K562 (cell line): ENCODE measurements around the gene SKIC8. TPM values are rescaled to one million over a fixed set of nuclear protein-coding genes. Genes with fewer than 3 reads are reported as not detected.

Experiments
- ATAC-seq: fragments of 200-7000 bp; cut with Tn5 transposase; 3 replicates; pipeline ENCODE4 v1.9.1; 2020; ENCODE audit warnings: moderate library complexity
- BruUV-seq: library from RNA; stranded (reverse); fragments of 400-500 nt; replicated peaks from 2 replicates; lab custom pipeline; 2021; lab: Mats Ljungman, UMichigan
- CTCF ChIA-PET: fragments of 300-600 bp; formaldehyde crosslinking; extraction: SDS; loops from one replicate; lab custom pipeline; 2021; ENCODE audit warnings: low intra/inter-chr PET ratio; lab: Yijun Ruan, JAX
- POLR2A ChIA-PET: fragments of 300-600, 350-650 bp; sonication (Branson Sonifier 250); formaldehyde crosslinking; extraction: SDS; loops from one replicate; lab custom pipeline; 2021; ENCODE audit warnings: antibody characterized with exemption, inconsistent platforms; lab: Yijun Ruan, JAX
- DNase-seq, 4 experiments: peaks; one replicate each; pipeline versions ENCODE4 v3.0.0 to v3.0.0-alpha.2; 2011 to 2018; ENCODE audit warnings: low spot score in 3 of 4, mixed read lengths in 3 of 4; ENCODE audit errors: extremely low read depth in 1 of 4
- FAIRE-seq: peaks from 2 replicates; lab custom pipeline; 2011; peaks lifted over from hg19 to GRCh38; lab: Jason Lieb, UNC
- H2AFZ ChIP-seq: 2 replicates; pipeline ENCODE4 v1.6.0; 2011; ENCODE audit warnings: low read depth, low read length, control low read depth, inconsistent platforms
- H3K27ac ChIP-seq: fragments of 200-600 bp; 3 replicates; pipeline ENCODE4 v1.8.0; 2011; ENCODE audit warnings: low read depth, mild to moderate bottlenecking, control low read depth, inconsistent platforms, low read length, moderate library complexity, mixed read lengths; ENCODE audit errors: extremely low read depth
- H3K27me3 ChIP-seq, 2 experiments: fragments of 300-600 bp in 1 of 2; 2 replicates in 1 of 2; 3 replicates in 1 of 2; pipeline versions ENCODE4 v1.6.0 to v1.8.0; 2011; ENCODE audit warnings: inconsistent platforms in 2 of 2, low read length in 2 of 2, mild to moderate bottlenecking in 1 of 2, mixed read lengths in 1 of 2, moderate library complexity in 1 of 2; ENCODE audit not compliant: control insufficient read depth in 2 of 2, insufficient read depth in 2 of 2
- H3K36me3 ChIP-seq: fragments of 300-600 bp; 3 replicates; pipeline ENCODE4 v1.8.0; 2011; ENCODE audit warnings: mild to moderate bottlenecking, low read length, inconsistent platforms; ENCODE audit not compliant: control insufficient read depth, insufficient read depth
- H3K4me1 ChIP-seq, 2 experiments: fragments of 200-600 bp in 1 of 2; replicated peaks in 1 of 2; 2 replicates in 1 of 2; 3 replicates in 1 of 2; pipeline versions ENCODE4 v1.5.1 to v1.8.0; 2011; ENCODE audit warnings: inconsistent platforms in 2 of 2, low read length in 2 of 2, mild to moderate bottlenecking in 1 of 2, mixed read lengths in 1 of 2, moderate library complexity in 1 of 2; ENCODE audit not compliant: control insufficient read depth in 2 of 2, insufficient read depth in 2 of 2
- H3K4me2 ChIP-seq: 2 replicates; pipeline ENCODE4 v1.6.1; 2011; ENCODE audit warnings: low read length, control low read depth, inconsistent platforms, mixed read lengths; ENCODE audit not compliant: insufficient read depth
- H3K4me3 ChIP-seq: fragments of 200-600 bp; sonication (generic), shearing (Covaris generic); 2 replicates; pipeline ENCODE4 v1.5.1; 2016; ENCODE audit warnings: control low read depth, inconsistent platforms
- H3K79me2 ChIP-seq: fragments of 200-600 bp; 3 replicates; pipeline ENCODE4 v1.8.0; 2011; ENCODE audit warnings: low read length, inconsistent platforms; ENCODE audit not compliant: control insufficient read depth, insufficient read depth
- H3K9ac ChIP-seq, 2 experiments: 2 replicates each; pipeline versions ENCODE4 v1.6.0 to v1.6.1; 2011; ENCODE audit warnings: low read depth in 2 of 2, low read length in 2 of 2, control low read depth in 1 of 2, inconsistent platforms in 1 of 2, mild to moderate bottlenecking in 1 of 2, mixed read lengths in 1 of 2; ENCODE audit not compliant: insufficient read depth in 1 of 2
- H3K9me1 ChIP-seq: one replicate; pipeline ENCODE4 v1.6.0; 2011; ENCODE audit warnings: inconsistent platforms, mild to moderate bottlenecking, low read length, moderate library complexity; ENCODE audit not compliant: control insufficient read depth, insufficient read depth
- H3K9me3 ChIP-seq: replicated peaks from 2 replicates; pipeline ENCODE4 v1.5.1; 2011; ENCODE audit warnings: low read depth, low read length, inconsistent platforms; ENCODE audit not compliant: control insufficient read depth, insufficient read depth
- H4K20me1 ChIP-seq: replicated peaks from 2 replicates; pipeline ENCODE4 v1.6.1; 2011; ENCODE audit warnings: low read length, inconsistent platforms, mixed read lengths; ENCODE audit not compliant: control insufficient read depth, insufficient read depth
- ATF6 ChIP-seq: sonication (generic); formaldehyde crosslinking; IDR thresholded peaks from 2 replicates; pipeline ENCODE4 v1.4.0; 2020; ENCODE audit warnings: mild to moderate bottlenecking, missing genetic modification reagents
- BRD4 ChIP-seq: fragments of 200-600 bp; sonication (generic); IDR thresholded peaks from 2 replicates; pipeline ENCODE4 v1.6.1; 2017; ENCODE audit warnings: inconsistent platforms
- CEBPG ChIP-seq, 3 experiments: fragments of 200-800 bp in 1 of 3; sonication (Bioruptor generic) in 1 of 3; sonication (generic) in 1 of 3; formaldehyde crosslinking in 1 of 3; IDR thresholded peaks in 2 of 3; conservative IDR thresholded peaks in 1 of 3; 2 replicates each; pipeline versions ENCODE4 v1.6.1 to v1.8.0; 2016 to 2022; ENCODE audit warnings: missing compliant biosample characterization in 2 of 3, missing genetic modification characterization in 2 of 3, mild to moderate bottlenecking in 1 of 3, missing genetic modification reagents in 1 of 3
- CTBP1 ChIP-seq: fragments of 450-650 bp; IDR thresholded peaks from 2 replicates; pipeline ENCODE4 v1.6.1; 2016; ENCODE audit warnings: borderline replicate concordance
- NR4A1 ChIP-seq, 2 experiments: fragments of 250-450 bp in 1 of 2; fragments of 450-650 bp in 1 of 2; sonication (Bioruptor Pico) in 1 of 2; IDR thresholded peaks; 2 replicates each; pipeline versions ENCODE4 v1.4.0 to v1.6.1; 2016 to 2020; ENCODE audit warnings: mild to moderate bottlenecking in 2 of 2, missing compliant biosample characterization in 1 of 2, missing genetic modification characterization in 1 of 2, moderate library complexity in 1 of 2
- SRSF1 ChIP-seq: fragments of 200-400 bp; formaldehyde crosslinking; IDR thresholded peaks from 2 replicates; pipeline ENCODE4 v1.6.1; 2017; ENCODE audit warnings: mild to moderate bottlenecking, low read depth, low read length, moderate library complexity
- TAF1 ChIP-seq: IDR thresholded peaks from 2 replicates; pipeline ENCODE4 v1.6.1; 2011; ENCODE audit warnings: mild to moderate bottlenecking, low read length, moderate library complexity; ENCODE audit not compliant: insufficient read depth, control insufficient read depth, severe bottlenecking; ENCODE audit errors: extremely low read depth
- ZNF124 ChIP-seq: sonication (generic); formaldehyde crosslinking; IDR thresholded peaks from 2 replicates; pipeline ENCODE4 v1.8.1; 2022; ENCODE audit warnings: missing genetic modification reagents
- ZNF407 ChIP-seq: fragments of 450-650 bp; IDR thresholded peaks from 2 replicates; pipeline ENCODE4 v1.6.1; 2016; ENCODE audit warnings: low read depth
- WGBS: fragments of 100-300 bp; shearing (Covaris generic); methylation state at CpG from one replicate; pipeline ENCODE4 v1.1.6; 2016; ENCODE audit warnings: low coverage, mixed read lengths; ENCODE audit not compliant: insufficient coverage; ENCODE audit errors: missing lambda C conversion rate; 5-methylcytosine and 5-hydroxymethylcytosine counted together
- in situ Hi-C: fragments of 300-500 bp; cut with MboI; formaldehyde crosslinking; loops from 4 replicates; pipeline ENCODE4 v1.15.0; 2018; ENCODE audit warnings: inconsistent platforms, mixed read lengths
- intact Hi-C: fragments of 100-400 bp; cut with micrococcal nuclease; formaldehyde crosslinking; loops from 2 replicates; pipeline ENCODE4 v1.14.2; 2022
- polyA plus RNA-seq, 8 experiments: library from polyadenylated mRNA; depleted of rRNA in 4 of 8; stranded (reverse) in 5 of 8; unstranded in 3 of 8; fragments of >200 nt; fragmentation: Nextera tagmentation in 2 of 8; fragmentation: Illumina TruSeq in 1 of 8; extraction: Ambion mirVana in 2 of 8; extraction: Trizol in 1 of 8; gene quantifications; 2 replicates each; pipeline versions ENCODE4 v1.2.1 to v1.2.3, GENCODE V29; 2011 to 2014; ENCODE audit warnings: inconsistent platforms in 1 of 8, missing spikeins in 1 of 8
- total RNA-seq, 7 experiments: library from RNA; depleted of rRNA in 6 of 7; stranded (reverse); fragments of >200 nt in 6 of 7; fragmentation: Illumina TruSeq in 2 of 7; extraction: Trizol in 2 of 7; gene quantifications; 2 replicates each; pipeline versions ENCODE4 v1.2.1 to v1.2.3, GENCODE V29; 2011 to 2021; ENCODE audit warnings: low replicate concordance in 1 of 7

SKIC8 gene
- total and polyA plus RNA-seq, 9 of the 15 experiments (the other 6 are each of a cell fraction or from before 2014, with no cell fraction given) = 79.5 to 389 (median 146) TPM

GRCh38 chr15:78321786-78322185 is 22.4 kb upstream of the SKIC8 start (continued):
- TF ChIP-seq SRSF1 (no peak), ATF6 (no peak), CEBPG (CRISPR knock-in tag; IDR thresholded peaks at IDR 0.05) (no peak), CEBPG (tag; conservative IDR thresholded peaks at IDR 0.05 in 1 of 2, IDR thresholded peaks at IDR 0.05 in 1 of 2) (no peak), TAF1 (no peak)

GRCh38 chr15:78321041-78321570 is 21.7 kb upstream of the SKIC8 start:
- H3K9me3 ChIP-seq = no peaks in the 10 kb centered on the region
- CTCF ChIA-PET = no interaction called here
- ATAC-seq = no peak
- DNase-seq = no peak
- H3K4me1 ChIP-seq = peaks cover 9 to 18% of the 10 kb centered on the region in 2 experiments; a peak in 4 of 5 replicates
- whole genome bisulfite sequencing = 28% methylated on average over 16 of the region's 17 CpGs
- H2AFZ ChIP-seq = no peak overlapping the region
- H3K27me3 ChIP-seq = peaks cover 3 to 25% of the 10 kb centered on the region in 2 experiments; a peak in 4 of 5 replicates
- no peak overlapping the region for H3K4me2 ChIP-seq
- intact Hi-C loops (no loop called here), in situ Hi-C loops (no loop called here)
- peak overlapping the region in 1 of 2 experiments; percentile 63; a peak in 1 of 4 replicates for H3K9ac ChIP-seq
- POLR2A ChIA-PET = interaction anchor here (0.6 to 1.9 kb wide), 5 partner anchors 8 to 413 kb away, joined by 3 to 6 read pairs (median 3); no protein-coding TSS in a partner anchor
- no peaks in the 10 kb centered on the region for H3K36me3 ChIP-seq
- BruUV-seq = no TSS peak
- peaks cover 7% of the 10 kb centered on the region for H3K9me1 ChIP-seq
- no peak overlapping the region for H3K4me3 ChIP-seq
- H3K79me2 ChIP-seq = no peaks in the 10 kb centered on the region
- no peaks in the 10 kb centered on the region for H4K20me1 ChIP-seq
- FAIRE-seq = no peak
- no peak overlapping the region for H3K27ac ChIP-seq
- TF ChIP-seq ZNF124 (no peak), CTBP1 (no peak), ZNF407 (no peak), BRD4 (no peak), NR4A1 (CRISPR knock-in tag; IDR thresholded peaks at IDR 0.05) (no peak), NR4A1 (tag; IDR thresholded peaks at IDR 0.05) (no peak)
